ENCODE data around the gene GSG1L. TPM values are rescaled to one million over a fixed set of nuclear protein-coding genes. Genes with fewer than 3 reads are reported as not detected.

Gene GSG1L
- 0.04 to 0.09 TPM in 2 of 5 replicates, not detected in the others for total RNA-seq (2022; extraction: Qiagen RNA extraction)

GRCh38 chr16:28063591-28064061, at the start of gene GSG1L:
Gene GSG1L, minus strand, starts transcription at chr16:28063714. Its CDS starts 290 bp downstream, at chr16:28063424.

Other genes with a start within 250 kb of the GSG1L start
- gene XPO6, start 148.3 kb upstream of the GSG1L start, total RNA-seq (2022; extraction: Qiagen RNA extraction): 64.9 to 103 TPM (median 91.6 TPM) in 5 replicates
- 0.16 to 0.47 TPM (median 0.36 TPM) in 5 replicates for gene SBK1, start 228.8 kb upstream of the GSG1L start, total RNA-seq (2022; extraction: Qiagen RNA extraction)